Panc1 (cell line): ENCODE results near the gene VWA7. TPM values are rescaled to one million over a fixed set of nuclear protein-coding genes. Genes with fewer than 3 reads are reported as not detected.

ENCODE experiments used
- ATAC-seq: fragments of 200-7000 bp; cut with Tn5 transposase; 2 replicates; pipeline ENCODE4 v1.9.1; 2020; ENCODE audit warnings: mild to moderate bottlenecking, moderate library complexity
- BruUV-seq: library from RNA; stranded (reverse); fragments of 400-500 nt; replicated peaks from 2 replicates; lab custom pipeline; 2021; lab: Mats Ljungman, UMichigan
- CTCF ChIA-PET: fragments of 300-600 bp; sonication (Branson Sonifier 250); formaldehyde crosslinking; loops from one replicate; lab custom pipeline; 2022; ENCODE audit warnings: antibody characterized with exemption; lab: Charles Lee
- POLR2A ChIA-PET: fragments of 300-600 bp; sonication (Branson Sonifier 250); formaldehyde crosslinking; loops from one replicate; lab custom pipeline; 2022; ENCODE audit warnings: antibody characterized with exemption; lab: Charles Lee
- DNase-seq: peaks from one replicate; pipeline ENCODE4 v3.0.0-alpha.2; 2010; ENCODE audit warnings: low read depth, low spot score
- H3K27ac ChIP-seq: 2 replicates; pipeline ENCODE4 v1.5.1; 2011; ENCODE audit warnings: mild to moderate bottlenecking, low read length, inconsistent platforms
- H3K27me3 ChIP-seq: fragments of 200-500 bp; sonication (Bioruptor generic); 2 replicates; pipeline ENCODE4 v1.6.0; 2014; ENCODE audit warnings: low read length, inconsistent platforms; ENCODE audit not compliant: control insufficient read depth, insufficient read depth
- H3K36me3 ChIP-seq: fragments of 200-500 bp; sonication (Bioruptor generic); 2 replicates; pipeline ENCODE4 v1.5.1; 2014; ENCODE audit warnings: inconsistent platforms, mild to moderate bottlenecking, low read length, moderate library complexity; ENCODE audit not compliant: control insufficient read depth, insufficient read depth
- H3K4me1 ChIP-seq: 2 replicates; pipeline ENCODE4 v1.5.1; 2011; ENCODE audit warnings: inconsistent platforms, mild to moderate bottlenecking, low read length, moderate library complexity; ENCODE audit not compliant: control insufficient read depth, insufficient read depth
- H3K4me3 ChIP-seq, 2 experiments: 2 replicates each; pipeline ENCODE4 v1.5.1; 2011 to 2012; ENCODE audit warnings: low read depth in 2 of 2, low read length in 2 of 2, mild to moderate bottlenecking in 2 of 2, inconsistent platforms in 1 of 2, moderate library complexity in 1 of 2
- H3K9me3 ChIP-seq: fragments of 200-500 bp; sonication (Bioruptor generic); 2 replicates; pipeline ENCODE4 v1.5.1; 2014; ENCODE audit warnings: low read depth, mild to moderate bottlenecking, inconsistent platforms, low read length, moderate library complexity; ENCODE audit not compliant: control insufficient read depth, insufficient read depth
- POLR2AphosphoS5 ChIP-seq: IDR thresholded peaks from 2 replicates; pipeline ENCODE4 v1.6.1; 2012; ENCODE audit warnings: mild to moderate bottlenecking, low read depth, low read length, moderate library complexity
- SIN3A ChIP-seq: IDR thresholded peaks from 2 replicates; pipeline ENCODE4 v1.6.1; 2012; ENCODE audit warnings: low read depth, mild to moderate bottlenecking, low read length, moderate library complexity, borderline replicate concordance; ENCODE audit not compliant: insufficient read depth
- TCF7L2 ChIP-seq: IDR thresholded peaks from 2 replicates; pipeline ENCODE4 v1.6.1; 2011; ENCODE audit warnings: mild to moderate bottlenecking, low read depth, low read length, inconsistent platforms
- in situ Hi-C: cut with HindIII; loops from 2 replicates; pipeline ENCODE4 v1.10.0; 2016; ENCODE audit warnings: low sequenced_read_pairs, low pct_unique_long_range_greater_than_20kb
- intact Hi-C: fragments of 100-400 bp; cut with micrococcal nuclease; formaldehyde crosslinking; loops from one replicate; pipeline ENCODE4 v1.10.0; 2022; ENCODE audit not compliant: unreplicated experiment
- total RNA-seq: library from RNA; stranded (reverse); gene quantifications from one replicate; pipeline ENCODE4 v1.2.1, GENCODE V29; 2021; ENCODE audit not compliant: unreplicated experiment
- TF ChIP-seq, protein P1 (sequence below): fragments of 450-650 bp; IDR thresholded peaks from 2 replicates; pipeline ENCODE4 v1.5.1; 2017; ENCODE audit warnings: mild to moderate bottlenecking
- TF ChIP-seq, protein P2 (sequence below), 2 experiments: IDR thresholded peaks; 2 replicates each; pipeline ENCODE4 v1.6.1; 2011 to 2012; ENCODE audit warnings: low read depth in 2 of 2, control low read depth in 1 of 2, low read length in 1 of 2, mild to moderate bottlenecking in 1 of 2, moderate library complexity in 1 of 2; ENCODE audit not compliant: insufficient read depth in 1 of 2

VWA7 gene
- total RNA-seq, 1 experiment from 2014 or later, result 4.3 TPM

DNA sequence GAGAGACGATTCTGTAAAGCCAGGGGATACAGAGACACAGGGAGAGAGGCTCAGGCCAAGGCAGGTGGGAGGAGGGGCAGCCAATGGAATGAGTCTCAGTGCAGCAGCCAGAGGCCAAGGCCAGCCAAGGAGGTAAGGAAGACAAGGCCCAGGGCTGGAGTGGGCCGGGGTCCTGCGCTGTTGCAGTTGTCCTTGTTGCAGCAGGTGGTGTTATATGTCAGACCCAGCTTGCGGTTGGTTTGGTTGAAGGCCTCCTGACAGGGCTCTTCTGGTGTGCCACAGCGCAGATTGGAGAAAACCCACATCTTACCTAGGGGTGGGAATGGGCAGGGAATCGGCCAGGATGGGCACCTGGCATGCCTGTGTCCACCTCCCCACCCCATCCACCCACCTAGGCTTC, 58.1 kb downstream of the VWA7 start:
- no peak for TF ChIP-seq POLR2AphosphoS5
- no peak for TF ChIP-seq SIN3A
- TF ChIP-seq, protein P1, sequence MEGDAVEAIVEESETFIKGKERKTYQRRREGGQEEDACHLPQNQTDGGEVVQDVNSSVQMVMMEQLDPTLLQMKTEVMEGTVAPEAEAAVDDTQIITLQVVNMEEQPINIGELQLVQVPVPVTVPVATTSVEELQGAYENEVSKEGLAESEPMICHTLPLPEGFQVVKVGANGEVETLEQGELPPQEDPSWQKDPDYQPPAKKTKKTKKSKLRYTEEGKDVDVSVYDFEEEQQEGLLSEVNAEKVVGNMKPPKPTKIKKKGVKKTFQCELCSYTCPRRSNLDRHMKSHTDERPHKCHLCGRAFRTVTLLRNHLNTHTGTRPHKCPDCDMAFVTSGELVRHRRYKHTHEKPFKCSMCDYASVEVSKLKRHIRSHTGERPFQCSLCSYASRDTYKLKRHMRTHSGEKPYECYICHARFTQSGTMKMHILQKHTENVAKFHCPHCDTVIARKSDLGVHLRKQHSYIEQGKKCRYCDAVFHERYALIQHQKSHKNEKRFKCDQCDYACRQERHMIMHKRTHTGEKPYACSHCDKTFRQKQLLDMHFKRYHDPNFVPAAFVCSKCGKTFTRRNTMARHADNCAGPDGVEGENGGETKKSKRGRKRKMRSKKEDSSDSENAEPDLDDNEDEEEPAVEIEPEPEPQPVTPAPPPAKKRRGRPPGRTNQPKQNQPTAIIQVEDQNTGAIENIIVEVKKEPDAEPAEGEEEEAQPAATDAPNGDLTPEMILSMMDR, result no peak
- no peak for TF ChIP-seq TCF7L2
- TF ChIP-seq, protein P2, sequence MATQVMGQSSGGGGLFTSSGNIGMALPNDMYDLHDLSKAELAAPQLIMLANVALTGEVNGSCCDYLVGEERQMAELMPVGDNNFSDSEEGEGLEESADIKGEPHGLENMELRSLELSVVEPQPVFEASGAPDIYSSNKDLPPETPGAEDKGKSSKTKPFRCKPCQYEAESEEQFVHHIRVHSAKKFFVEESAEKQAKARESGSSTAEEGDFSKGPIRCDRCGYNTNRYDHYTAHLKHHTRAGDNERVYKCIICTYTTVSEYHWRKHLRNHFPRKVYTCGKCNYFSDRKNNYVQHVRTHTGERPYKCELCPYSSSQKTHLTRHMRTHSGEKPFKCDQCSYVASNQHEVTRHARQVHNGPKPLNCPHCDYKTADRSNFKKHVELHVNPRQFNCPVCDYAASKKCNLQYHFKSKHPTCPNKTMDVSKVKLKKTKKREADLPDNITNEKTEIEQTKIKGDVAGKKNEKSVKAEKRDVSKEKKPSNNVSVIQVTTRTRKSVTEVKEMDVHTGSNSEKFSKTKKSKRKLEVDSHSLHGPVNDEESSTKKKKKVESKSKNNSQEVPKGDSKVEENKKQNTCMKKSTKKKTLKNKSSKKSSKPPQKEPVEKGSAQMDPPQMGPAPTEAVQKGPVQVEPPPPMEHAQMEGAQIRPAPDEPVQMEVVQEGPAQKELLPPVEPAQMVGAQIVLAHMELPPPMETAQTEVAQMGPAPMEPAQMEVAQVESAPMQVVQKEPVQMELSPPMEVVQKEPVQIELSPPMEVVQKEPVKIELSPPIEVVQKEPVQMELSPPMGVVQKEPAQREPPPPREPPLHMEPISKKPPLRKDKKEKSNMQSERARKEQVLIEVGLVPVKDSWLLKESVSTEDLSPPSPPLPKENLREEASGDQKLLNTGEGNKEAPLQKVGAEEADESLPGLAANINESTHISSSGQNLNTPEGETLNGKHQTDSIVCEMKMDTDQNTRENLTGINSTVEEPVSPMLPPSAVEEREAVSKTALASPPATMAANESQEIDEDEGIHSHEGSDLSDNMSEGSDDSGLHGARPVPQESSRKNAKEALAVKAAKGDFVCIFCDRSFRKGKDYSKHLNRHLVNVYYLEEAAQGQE (IDR thresholded peaks at IDR 0.05; ENCODE audit: insufficient read depth in 1 of 2, low read depth in 2 of 2, low read length in 1 of 2), result no peak
- intact Hi-C loops (no loop called here), in situ Hi-C loops (no loop called here)
- H3K27ac ChIP-seq, result no peak overlapping the region
- DNase-seq (no peak), ATAC-seq (no peak)
- POLR2A ChIA-PET, result interaction anchor here (0.6 kb wide), 1 partner anchor 15 kb away, joined by 3 read pairs; no protein-coding TSS in a partner anchor
- CTCF ChIA-PET, result no interaction called here
- no peaks in the 10 kb centered on the region for H3K9me3 ChIP-seq
- no TSS peak for BruUV-seq
- no peaks in the 10 kb centered on the region for H3K4me1 ChIP-seq
- H3K27me3 ChIP-seq, result no peaks in the 10 kb centered on the region
- H3K4me3 ChIP-seq, result no peak overlapping the region
- H3K36me3 ChIP-seq, result no peaks in the 10 kb centered on the region

DNA sequence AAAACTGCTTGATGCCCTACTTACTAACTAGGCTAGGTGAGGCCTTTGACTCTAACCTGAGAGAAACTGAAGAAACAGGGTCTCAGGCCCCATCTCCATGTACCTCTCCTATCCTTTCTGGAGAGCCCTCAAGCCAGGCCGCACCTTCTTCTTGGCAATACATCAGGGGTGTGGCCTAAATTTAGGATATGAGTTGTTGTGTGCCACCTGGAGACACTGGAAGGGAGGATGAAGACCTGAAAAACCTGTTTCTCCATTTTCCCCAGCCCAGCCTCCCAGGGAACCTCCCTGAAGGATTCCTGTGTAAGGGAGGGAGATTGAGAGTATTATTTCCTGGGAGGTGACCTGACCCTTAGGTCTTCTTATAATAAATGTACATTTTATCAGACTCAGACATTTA, 58.9 kb downstream of the VWA7 start:
- intact Hi-C loops, result no loop called here
- BruUV-seq, result no TSS peak
- no peaks in the 10 kb centered on the region for H3K36me3 ChIP-seq
- no peaks in the 10 kb centered on the region for H3K9me3 ChIP-seq
- DNase-seq (no peak), ATAC-seq (no peak)
- H3K4me3 ChIP-seq, result no peak overlapping the region
- H3K4me1 ChIP-seq, result no peaks in the 10 kb centered on the region
- CTCF ChIA-PET, result no interaction called here
- no peak overlapping the region for H3K27ac ChIP-seq
- POLR2A ChIA-PET, result no interaction called here
- TF ChIP-seq, protein P2 (IDR thresholded peaks at IDR 0.05; ENCODE audit: insufficient read depth in 1 of 2, low read depth in 2 of 2, low read length in 1 of 2), result no peak
- TF ChIP-seq TCF7L2 (no peak), SIN3A (no peak), POLR2AphosphoS5 (no peak)
- TF ChIP-seq, protein P1, result no peak
- in situ Hi-C loops, result no loop called here
- H3K27me3 ChIP-seq, result no peaks in the 10 kb centered on the region
